HepG2 (cell line): ENCODE data around the gene KATNB1. TPM values are rescaled to one million over a fixed set of nuclear protein-coding genes. Genes with fewer than 3 reads are reported as not detected.
A peak's percentile ranks its signal among the peaks of the same experiment; 100 is the strongest.

Source experiments
- AHDC1 ChIP-seq: sonication (generic); formaldehyde crosslinking; IDR thresholded peaks from 2 replicates; pipeline ENCODE4 v1.5.1; 2020; ENCODE audit warnings: mild to moderate bottlenecking, missing genetic modification reagents, borderline replicate concordance
- CEBPG ChIP-seq: IDR thresholded peaks from 2 replicates; pipeline ENCODE4 v1.6.1; 2016
- FOXK2 ChIP-seq: fragments of 450-650 bp; IDR thresholded peaks from 2 replicates; pipeline ENCODE4 v1.6.1; 2016
- GABPA ChIP-seq, 2 experiments: IDR thresholded peaks; 2 replicates each; pipeline ENCODE4 v1.6.1; 2011 to 2016; ENCODE audit warnings: low read depth in 2 of 2, low read length in 1 of 2, missing biosample characterization in 1 of 2, missing genetic modification characterization in 1 of 2
- HNF1B ChIP-seq: sonication (generic); formaldehyde crosslinking; IDR thresholded peaks from 2 replicates; pipeline ENCODE4 v1.5.1; 2020; ENCODE audit warnings: mild to moderate bottlenecking, moderate library complexity, missing genetic modification reagents
- KDM5A ChIP-seq: fragments of 200-600 bp; sonication (generic); IDR thresholded peaks from 2 replicates; pipeline ENCODE4 v1.7.0; 2018; ENCODE audit warnings: antibody characterized with exemption, mild to moderate bottlenecking, low read length, borderline replicate concordance
- KDM6A ChIP-seq: IDR thresholded peaks from 2 replicates; pipeline ENCODE4 v1.6.1; 2016; ENCODE audit warnings: low read depth
- KMT2A ChIP-seq: sonication (generic); formaldehyde crosslinking; IDR thresholded peaks from 2 replicates; pipeline ENCODE4 v1.4.0; 2020; ENCODE audit warnings: missing genetic modification reagents
- MAF1 ChIP-seq: sonication (generic); formaldehyde crosslinking; IDR thresholded peaks from 2 replicates; pipeline ENCODE4 v1.5.0; 2020; ENCODE audit warnings: missing genetic modification reagents, borderline replicate concordance
- MAX ChIP-seq: IDR thresholded peaks from 2 replicates; pipeline ENCODE4 v1.6.1; 2012; ENCODE audit warnings: inconsistent platforms
- MEF2D ChIP-seq: sonication (generic); formaldehyde crosslinking; IDR thresholded peaks from 2 replicates; pipeline ENCODE4 v1.5.1; 2020; ENCODE audit warnings: mild to moderate bottlenecking, missing genetic modification reagents
- NCOA5 ChIP-seq: sonication (generic); formaldehyde crosslinking; IDR thresholded peaks from 2 replicates; pipeline ENCODE4 v1.4.0; 2020; ENCODE audit warnings: missing genetic modification reagents
- PCBP2 ChIP-seq: fragments of 200-400 bp; formaldehyde crosslinking; optimal IDR thresholded peaks from 2 replicates; pipeline ENCODE3; 2018; ENCODE audit warnings: low read length, low read depth; ENCODE audit not compliant: poor library complexity, severe bottlenecking
- ZBTB49 ChIP-seq: sonication (generic); formaldehyde crosslinking; IDR thresholded peaks from 2 replicates; pipeline ENCODE4 v1.4.0; 2020; ENCODE audit warnings: missing genetic modification reagents, borderline replicate concordance
- ZNF136 ChIP-seq: sonication (generic); formaldehyde crosslinking; IDR thresholded peaks from 2 replicates; pipeline ENCODE4 v1.8.1; 2022; ENCODE audit warnings: low read depth, mild to moderate bottlenecking, moderate library complexity, missing genetic modification reagents
- ZNF230 ChIP-seq: sonication (generic); formaldehyde crosslinking; IDR thresholded peaks from 2 replicates; pipeline ENCODE4 v1.4.0; 2020; ENCODE audit warnings: mild to moderate bottlenecking, missing genetic modification reagents
- ZNF607 ChIP-seq: sonication (generic); formaldehyde crosslinking; IDR thresholded peaks from 2 replicates; pipeline ENCODE4 v1.5.1; 2020; ENCODE audit warnings: missing genetic modification reagents, mild to moderate bottlenecking, borderline replicate concordance
- ZNF792 ChIP-seq: IDR thresholded peaks from 2 replicates; pipeline ENCODE4 v1.6.1; 2016
- polyA plus RNA-seq, 8 experiments: library from polyadenylated mRNA; depleted of rRNA in 3 of 8; stranded (reverse) in 7 of 8; unstranded in 1 of 8; fragments of >200 nt; fragmentation: Illumina TruSeq in 4 of 8; extraction: Trizol in 4 of 8; gene quantifications; 2 replicates each; pipeline versions ENCODE4 v1.2.1 to v1.2.3, GENCODE V29; 2011 to 2016; ENCODE audit warnings: low read depth in 4 of 8, missing spikeins in 1 of 8, mixed read lengths in 1 of 8; ENCODE audit not compliant: insufficient read depth in 1 of 8
- total RNA-seq, 5 experiments: library from RNA; depleted of rRNA; stranded (reverse); fragments of >200 nt; fragmentation: Illumina TruSeq; extraction: Trizol; gene quantifications; 2 replicates each; pipeline ENCODE4 v1.2.3, GENCODE V29; 2016; ENCODE audit warnings: low read depth in 1 of 5
- TF ChIP-seq, protein P1 (sequence below): IDR thresholded peaks from 2 replicates; pipeline ENCODE4 v1.6.1; 2016; ENCODE audit warnings: missing genetic modification reagents, missing compliant biosample characterization

KATNB1 gene
- total and polyA plus RNA-seq, 2 of the 13 experiments (the other 11 are each of a cell fraction or from before 2014, with no cell fraction given): 31.5 to 43.5 TPM

GRCh38 chr16:57704011-57704904 lies 31.3 kb upstream of the KATNB1 start (continued):
- TF ChIP-seq MEF2D (CRISPR knock-in tag): no peak; the same call in 1 of the 2 replicates
- peak; percentile 54; the same call in 1 of the 2 replicates for TF ChIP-seq AHDC1 (CRISPR knock-in tag)
- peak; percentile 28; the same call in 1 of the 2 replicates for TF ChIP-seq MAX
- TF ChIP-seq NCOA5 (CRISPR knock-in tag): no peak
- peak; percentile 55 for TF ChIP-seq CEBPG
- peak; percentile 35; the same call in 1 of the 2 replicates for TF ChIP-seq FOXK2
- peak; percentile 70; the same call in 1 of the 2 replicates for TF ChIP-seq KDM6A
- TF ChIP-seq, protein P1, sequence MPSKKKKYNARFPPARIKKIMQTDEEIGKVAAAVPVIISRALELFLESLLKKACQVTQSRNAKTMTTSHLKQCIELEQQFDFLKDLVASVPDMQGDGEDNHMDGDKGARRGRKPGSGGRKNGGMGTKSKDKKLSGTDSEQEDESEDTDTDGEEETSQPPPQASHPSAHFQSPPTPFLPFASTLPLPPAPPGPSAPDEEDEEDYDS: peak; percentile 70
- TF ChIP-seq ZNF607 (CRISPR knock-in tag): 0 out of 2 replicates have a peak, but pooled peaks have one; percentile 35
- peak; percentile 95 for TF ChIP-seq HNF1B (CRISPR knock-in tag)
- no peak; the same call in 1 of the 2 replicates for TF ChIP-seq ZNF136 (CRISPR knock-in tag)
- no peak for TF ChIP-seq KMT2A (CRISPR knock-in tag)
- peak; percentile 40; the same call in 1 of the 2 replicates for TF ChIP-seq KDM5A
- TF ChIP-seq ZBTB49 (CRISPR knock-in tag): no peak
- TF ChIP-seq GABPA (IDR thresholded peaks at IDR 0.05; ENCODE audit: low read depth, low read length): no peak
- TF ChIP-seq GABPA (CRISPR knock-in tag; IDR thresholded peaks at IDR 0.05; ENCODE audit: low read depth): 0 out of 2 replicates have a peak, but pooled peaks have one; percentile 29
- TF ChIP-seq ZNF792 (CRISPR knock-in tag): peak; percentile 42; the same call in 1 of the 2 replicates
- no peak for TF ChIP-seq MAF1 (CRISPR knock-in tag)
- TF ChIP-seq PCBP2: no peak
- peak; percentile 85 for TF ChIP-seq ZNF230 (CRISPR knock-in tag)
